ENCODE data around the gene SARNP.
"Not testable (repeated sequence)": the region's sequence is repeated elsewhere in the genome, so short reads cannot be mapped to it uniquely, and the experiment has no call there.

Gene SARNP

DNA sequence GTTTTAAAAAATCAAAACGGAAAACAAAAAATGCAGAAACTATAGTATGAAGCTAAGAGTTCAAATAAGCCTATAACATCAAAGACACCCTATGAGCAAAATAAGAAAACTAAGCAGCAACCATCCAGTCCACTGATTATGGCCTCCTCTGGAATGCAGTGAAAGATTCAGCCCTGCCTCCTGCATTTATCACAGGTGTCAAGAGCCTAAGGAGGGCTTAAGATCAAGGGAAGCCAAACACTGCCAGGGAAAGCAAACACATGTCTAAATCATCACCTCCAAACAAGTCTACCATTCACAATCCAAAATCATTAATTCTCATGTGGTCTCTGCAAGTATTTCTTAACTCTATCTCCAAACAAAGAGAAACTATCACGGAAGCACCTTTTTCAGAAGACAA, 28.4 kb downstream of the SARNP start:
- DNase-seq: no peak

DNA sequence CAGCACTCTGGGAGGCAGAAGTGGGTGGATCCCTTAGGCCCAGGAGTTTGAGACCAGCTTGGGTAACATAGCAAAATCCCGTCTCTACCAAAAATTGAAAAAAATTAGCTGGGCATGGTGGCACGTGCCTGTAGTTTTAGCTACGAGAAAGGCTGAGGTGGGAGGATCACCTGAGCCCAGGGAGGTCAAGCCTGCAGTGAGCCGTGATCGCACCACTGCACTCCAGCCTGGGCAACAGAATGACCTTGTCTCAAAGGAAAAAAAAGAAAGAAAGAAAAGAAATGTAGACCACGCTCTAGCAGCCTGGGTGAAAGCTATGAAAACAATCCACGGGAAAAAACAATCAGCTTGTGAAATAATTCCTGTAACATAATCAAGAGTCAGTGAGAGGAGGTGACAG, 29.0 kb downstream of the SARNP start:
- DNase-seq: no peak

DNA sequence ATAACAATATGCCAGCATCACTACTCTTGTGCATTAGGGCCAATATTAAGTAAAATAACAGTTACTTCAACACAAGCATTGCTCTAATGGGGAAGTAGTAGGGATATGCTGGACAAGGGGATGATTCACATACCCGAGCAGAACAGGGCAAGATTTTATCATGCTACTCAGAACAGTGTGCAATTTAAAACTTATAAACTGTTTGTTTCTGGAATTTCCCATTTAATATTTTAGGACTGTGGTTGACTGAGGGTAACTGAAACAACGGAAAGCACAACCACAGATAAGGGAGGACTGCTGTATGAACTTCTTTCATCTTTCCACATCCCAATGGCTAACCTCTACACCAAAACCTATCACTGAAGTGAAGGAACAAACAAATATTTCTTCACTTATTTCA, 36.8 kb downstream of the SARNP start:
- DNase-seq: no peak

DNA sequence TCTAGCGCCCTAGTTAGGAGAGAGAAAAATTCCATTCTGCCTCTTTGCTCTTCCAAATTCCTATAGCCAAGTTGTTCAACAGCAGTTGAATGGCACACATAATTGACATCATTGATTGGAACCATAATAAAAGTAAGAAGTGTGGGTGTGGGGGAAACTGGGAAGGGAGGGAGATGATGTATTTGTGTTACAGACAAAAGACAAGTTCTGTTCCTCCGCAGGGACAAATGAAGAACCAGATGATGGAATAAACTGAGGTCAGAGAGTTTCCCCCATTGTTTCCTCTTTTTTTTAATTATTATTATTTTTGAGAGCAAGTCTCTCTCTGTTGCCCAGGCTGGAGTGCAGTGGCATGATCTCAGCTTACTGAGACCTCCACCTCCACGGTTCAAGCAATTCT, 39.7 kb downstream of the SARNP start:
- DNase-seq: no peak

DNA sequence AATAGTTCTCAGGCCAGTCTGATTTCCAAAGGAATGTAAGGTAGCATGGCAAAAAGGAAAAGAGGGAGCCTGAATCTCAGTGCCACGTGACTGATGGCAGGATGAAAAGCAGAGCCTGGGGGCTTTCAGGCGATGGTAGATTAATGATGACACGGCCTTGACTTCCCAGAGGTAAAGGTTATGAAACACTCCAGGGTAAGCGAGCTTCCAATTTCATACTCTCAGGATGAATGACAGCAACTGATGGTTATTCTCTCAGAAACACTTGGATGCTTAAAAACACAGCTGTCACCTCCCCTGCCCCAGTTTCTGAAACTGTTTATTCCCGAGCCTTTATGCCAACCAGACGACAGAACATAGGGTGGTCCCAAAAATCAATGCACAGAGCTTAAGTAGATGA, 45.8 kb downstream of the SARNP start:
- no peak for DNase-seq

DNA sequence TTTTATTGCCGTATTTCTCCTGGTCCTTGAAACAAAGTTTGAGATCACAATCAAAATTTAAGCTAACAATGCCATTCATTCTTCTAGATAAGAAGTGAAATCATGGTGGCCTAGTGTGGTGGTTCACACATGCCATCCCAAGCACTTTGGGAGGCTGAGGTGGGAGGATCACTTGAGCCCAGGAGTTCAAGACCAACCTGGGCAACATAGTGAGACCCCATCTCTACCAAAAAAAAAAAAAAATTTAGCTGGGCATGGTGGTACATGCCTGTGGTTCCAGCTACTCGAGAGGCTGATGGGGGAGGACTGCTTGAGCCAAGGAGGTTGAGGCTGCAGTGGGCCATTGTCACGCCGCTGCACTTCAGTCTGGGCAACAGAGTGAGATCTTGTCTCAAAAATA, 50.4 kb downstream of the SARNP start:
- no peak for DNase-seq

DNA sequence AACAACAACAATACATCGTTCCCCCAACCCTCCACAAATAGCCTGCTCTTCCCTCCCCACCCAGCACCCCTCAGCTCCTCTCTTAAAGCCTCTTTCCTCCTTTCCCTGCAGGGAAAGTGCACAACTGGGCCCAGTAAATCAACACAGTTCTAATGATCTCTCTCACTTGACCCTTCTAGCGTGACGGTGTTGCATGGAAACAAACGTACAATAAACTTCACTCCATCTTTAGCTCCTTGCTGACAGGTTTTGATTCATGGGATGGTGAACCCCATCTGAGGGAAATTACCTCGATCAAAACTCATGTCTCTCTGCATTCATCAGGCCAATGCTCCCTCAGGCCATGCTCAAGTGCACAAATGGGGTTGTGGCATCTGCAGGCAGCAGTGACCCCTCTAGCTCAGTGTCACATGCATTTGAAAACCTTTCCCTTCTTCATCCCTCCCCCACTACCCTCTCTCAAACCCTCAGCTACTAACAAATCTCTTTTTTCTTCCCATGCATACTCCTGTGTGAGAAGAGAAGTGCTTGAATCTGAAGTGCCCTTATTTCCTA, 51.7 kb downstream of the SARNP start:
- no peak for DNase-seq

DNA sequence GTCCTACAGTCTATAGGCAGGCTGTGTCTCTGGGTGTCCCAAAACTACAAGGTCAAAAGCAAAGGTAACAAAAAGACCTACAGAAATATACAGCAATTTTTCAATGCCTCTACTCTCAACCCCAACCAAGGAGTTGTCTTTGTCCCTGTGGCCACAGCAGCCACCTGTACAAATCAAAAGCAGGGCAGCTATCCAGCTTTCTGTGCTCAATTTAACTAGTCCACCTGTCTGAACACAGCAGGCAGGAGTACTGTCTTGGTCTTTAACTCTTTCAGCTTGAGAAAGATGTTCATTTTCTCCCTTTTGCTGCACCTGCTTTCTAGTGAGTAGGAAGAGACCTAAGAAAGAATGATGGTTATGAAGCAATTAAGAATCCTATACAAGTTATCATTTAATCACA, 54.9 kb downstream of the SARNP start:
- no peak for DNase-seq

DNA sequence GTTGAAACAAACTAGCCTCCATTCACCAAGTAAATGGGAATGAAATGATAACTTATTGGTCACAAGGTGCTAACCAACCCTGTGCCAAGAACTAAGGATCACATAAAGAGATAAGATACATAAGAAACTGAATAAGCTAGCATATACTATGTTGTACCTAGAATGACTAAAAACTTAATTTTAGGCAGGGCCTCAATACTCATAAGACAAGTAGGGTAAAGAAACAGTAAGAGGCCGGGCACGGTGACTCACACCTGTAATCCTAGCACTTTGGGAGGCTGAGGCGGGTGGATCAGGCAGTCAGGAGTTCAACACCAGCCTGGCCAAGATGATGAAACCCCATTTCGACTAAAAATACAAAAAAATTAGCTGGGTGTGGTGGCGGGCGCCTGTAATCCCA, 56.9 kb downstream of the SARNP start:
- no peak for DNase-seq

DNA sequence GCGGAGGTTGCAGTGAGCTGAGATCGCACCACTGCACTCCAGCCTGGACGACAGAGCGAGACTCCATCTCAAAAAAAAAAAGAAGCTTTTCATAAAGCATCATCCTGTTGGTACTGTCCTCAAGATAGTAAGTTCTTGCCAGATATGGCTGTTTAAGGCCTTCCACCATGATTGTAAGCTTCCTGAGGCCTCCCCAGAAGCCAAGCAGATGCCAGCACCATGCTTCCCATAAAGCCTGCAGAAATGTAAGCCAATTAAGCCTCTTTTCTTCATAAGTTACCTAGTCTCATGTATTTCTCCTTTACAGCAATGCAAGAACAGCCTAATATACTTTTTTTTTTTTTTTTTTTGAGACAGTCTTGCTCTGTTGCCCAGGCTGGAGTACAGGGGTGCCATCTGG, 58.9 kb downstream of the SARNP start:
- DNase-seq: not testable (repeated sequence)

DNA sequence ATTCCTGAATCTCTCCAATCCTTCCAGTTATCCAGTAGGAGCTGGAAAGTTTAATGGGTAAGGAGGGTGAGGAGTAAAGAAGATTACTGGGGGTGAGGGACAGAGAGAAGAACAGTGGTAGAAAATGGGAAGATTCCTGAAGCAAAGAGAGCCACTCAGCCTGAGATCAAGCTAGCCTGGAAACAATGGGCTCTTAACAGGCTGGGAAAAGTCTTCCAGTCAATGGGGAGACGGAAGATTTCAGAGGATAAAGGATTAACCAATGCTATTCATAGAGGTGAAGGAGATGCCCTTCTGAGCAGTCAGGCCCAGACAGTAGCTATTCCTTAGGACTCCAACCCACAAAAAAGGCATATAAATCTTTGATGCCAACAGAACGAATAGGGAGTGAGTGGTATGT, 59.8 kb downstream of the SARNP start:
- no peak for DNase-seq

DNA sequence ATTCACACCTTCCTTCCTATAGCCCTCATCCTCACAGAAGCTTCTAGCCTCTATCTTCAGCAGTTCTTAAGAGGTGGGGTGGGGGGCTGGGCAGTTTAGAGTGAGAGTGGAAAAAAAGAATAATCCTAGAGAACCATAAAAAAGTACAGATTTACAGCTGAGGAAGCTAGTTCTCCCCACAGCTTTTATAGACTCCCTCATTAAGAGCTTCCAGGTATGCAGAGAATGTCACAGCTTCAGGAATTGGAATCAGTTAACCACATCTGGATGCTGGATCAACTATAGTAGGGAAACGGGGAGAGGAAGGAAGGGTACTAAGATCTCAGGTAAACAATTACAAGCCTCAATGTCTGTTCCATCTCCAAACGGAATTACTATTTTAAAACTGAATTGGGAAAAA, 62.3 kb downstream of the SARNP start:
- DNase-seq: no peak

DNA sequence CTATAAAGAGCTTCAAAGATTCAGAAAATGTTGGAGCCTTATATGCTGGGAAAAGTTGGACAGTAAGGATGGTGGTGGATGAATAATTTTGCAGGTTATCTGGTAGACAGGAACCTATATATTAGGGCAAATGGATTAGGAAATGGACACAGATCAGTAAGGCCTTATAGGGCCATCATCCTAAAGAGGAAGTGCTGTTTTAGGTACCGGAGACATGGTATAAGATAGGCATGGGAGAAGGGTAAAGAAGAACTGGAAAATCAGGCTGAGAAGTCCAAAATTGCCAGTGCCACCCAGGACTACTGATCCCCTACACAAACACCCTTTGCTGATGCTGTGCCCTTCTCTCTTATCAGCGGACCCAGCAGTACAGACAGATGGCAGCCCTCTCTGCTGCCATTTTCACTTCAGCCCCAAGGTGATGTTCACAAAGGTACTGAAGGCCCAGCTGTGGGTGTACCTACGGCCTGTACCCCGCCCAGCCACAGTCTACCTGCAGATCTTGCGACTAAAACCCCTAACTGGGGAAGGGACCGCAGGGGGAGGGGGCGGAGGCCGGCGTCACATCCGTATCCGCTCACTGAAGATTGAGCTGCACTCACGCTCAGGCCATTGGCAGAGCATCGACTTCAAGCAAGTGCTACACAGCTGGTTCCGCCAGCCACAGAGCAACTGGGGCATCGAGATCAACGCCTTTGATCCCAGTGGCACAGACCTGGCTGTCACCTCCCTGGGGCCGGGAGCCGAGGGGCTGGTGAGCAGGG, 69.1 kb downstream of the SARNP start:
- DNase-seq: no peak

DNA sequence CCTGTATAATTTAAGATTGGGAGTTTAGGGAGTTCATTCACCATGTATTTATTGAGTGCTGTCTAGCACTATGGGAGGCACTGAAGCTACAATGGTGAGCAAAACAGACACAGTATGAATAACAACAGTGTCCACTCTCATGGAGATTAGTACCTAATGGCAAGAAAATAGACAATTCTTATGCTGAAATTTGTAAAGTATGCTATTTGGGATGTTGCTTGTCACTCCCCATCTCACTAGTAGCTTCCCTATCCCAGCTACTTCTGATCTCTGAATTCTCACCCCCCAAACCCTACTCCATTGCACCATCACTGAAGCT, 70.7 kb downstream of the SARNP start:
- DNase-seq: no peak

DNA sequence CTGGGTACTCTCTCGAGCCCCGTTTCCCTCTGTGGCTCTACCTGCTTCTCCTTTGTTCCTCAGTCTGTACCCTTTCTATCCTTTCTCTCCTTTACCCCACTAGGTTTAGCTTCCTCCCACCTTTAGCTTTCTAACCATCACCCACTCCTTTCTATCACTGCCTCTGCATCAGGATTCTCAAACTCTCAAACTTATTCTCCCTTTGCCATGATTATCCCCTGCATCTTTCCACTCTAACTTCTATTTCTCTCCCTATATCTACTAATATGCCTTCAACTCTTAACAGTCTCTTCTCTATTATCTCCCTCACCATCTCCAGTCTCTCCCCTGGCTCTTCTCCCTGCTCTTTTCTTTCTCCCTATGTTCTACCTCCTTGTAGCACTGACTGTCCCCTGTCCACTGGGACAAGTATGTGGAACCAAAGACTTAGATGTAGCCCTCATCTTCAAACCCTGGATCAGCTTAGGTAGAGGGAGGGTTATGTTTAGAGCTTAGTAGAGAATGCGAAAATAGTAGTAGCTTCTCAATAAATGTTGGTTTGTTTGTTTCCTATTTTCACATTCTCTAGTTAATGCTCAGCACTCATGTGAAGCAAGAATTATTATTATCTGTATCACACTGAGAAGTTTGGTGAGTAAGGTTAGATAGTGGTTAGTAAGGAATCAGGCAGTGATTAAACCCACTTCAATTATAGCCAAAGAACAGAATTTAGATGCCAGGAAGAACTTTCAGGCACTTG, 71.2 kb downstream of the SARNP start:
- no peak for DNase-seq

DNA sequence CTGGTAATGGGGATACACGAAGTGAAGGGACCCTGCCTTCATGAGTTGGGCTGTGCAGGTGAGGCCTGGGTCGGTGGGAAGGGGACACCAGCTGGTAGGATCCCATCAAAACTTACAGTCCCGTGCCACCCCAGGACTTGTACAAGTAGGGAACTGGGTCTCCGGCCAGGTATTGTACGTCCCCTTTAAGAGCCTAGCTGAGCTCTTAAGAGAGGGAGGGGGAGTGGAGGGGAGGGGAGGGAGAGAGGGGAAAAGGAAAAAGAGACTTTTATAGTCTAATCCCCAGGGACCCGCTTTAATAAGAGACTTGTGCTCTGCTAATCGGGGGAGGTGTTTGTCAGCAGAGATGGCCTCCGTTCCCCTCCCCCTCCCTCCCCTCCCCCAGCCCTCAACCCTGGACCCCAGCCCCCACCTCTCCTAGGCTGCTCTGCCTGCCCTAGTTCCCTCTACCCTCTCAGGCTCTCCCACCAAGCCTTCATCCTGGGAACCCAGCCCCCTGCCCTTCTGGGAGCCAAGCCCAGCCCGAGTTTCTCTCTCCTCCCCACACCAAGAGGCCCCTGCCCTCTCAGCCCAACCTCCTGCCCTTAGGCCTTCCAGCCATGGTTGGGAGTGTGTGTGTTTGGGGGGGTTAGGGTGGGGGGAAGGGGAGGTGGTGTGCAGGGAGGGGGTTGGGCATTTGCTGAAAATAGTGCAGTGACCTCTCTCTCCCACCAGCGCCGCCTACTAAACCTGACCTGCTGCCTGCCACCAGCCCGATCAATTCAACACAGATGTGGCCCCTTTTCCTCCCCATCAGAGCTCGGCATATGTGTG, 72.0 kb downstream of the SARNP start:
- no peak for DNase-seq

DNA sequence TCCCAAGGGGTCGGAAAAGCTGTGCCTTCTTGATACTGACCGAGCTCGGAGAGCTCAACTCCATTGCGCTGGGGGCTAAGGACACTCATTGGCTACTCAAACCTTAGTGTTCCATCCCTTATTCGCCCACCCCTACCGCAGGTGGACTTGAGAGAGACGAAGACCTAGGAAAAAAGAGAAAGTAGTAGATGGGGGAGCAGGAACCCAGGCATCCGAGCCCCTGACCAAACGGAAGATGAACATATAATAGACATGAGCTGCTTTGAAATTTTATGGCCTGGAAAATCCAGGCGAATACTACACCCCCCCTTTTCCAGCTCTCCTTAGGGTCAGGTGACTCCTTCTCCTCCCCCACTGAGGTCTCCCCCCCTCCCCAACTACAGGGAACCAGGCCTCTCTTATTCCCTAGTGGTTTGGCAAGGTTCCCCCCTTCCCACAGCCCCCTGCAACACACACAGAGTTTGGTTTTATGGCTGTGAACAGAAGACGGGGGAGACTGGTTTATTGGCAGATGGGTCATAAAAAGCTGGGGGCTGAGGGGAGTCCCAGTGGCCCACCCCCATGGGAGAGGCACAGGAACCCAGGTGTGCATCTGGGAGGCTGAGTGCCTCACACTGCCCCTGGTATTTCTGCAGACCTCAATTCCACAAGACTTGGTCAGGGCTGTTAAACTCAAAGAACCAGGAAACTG, 73.0 kb downstream of the SARNP start:
- DNase-seq: no peak

DNA sequence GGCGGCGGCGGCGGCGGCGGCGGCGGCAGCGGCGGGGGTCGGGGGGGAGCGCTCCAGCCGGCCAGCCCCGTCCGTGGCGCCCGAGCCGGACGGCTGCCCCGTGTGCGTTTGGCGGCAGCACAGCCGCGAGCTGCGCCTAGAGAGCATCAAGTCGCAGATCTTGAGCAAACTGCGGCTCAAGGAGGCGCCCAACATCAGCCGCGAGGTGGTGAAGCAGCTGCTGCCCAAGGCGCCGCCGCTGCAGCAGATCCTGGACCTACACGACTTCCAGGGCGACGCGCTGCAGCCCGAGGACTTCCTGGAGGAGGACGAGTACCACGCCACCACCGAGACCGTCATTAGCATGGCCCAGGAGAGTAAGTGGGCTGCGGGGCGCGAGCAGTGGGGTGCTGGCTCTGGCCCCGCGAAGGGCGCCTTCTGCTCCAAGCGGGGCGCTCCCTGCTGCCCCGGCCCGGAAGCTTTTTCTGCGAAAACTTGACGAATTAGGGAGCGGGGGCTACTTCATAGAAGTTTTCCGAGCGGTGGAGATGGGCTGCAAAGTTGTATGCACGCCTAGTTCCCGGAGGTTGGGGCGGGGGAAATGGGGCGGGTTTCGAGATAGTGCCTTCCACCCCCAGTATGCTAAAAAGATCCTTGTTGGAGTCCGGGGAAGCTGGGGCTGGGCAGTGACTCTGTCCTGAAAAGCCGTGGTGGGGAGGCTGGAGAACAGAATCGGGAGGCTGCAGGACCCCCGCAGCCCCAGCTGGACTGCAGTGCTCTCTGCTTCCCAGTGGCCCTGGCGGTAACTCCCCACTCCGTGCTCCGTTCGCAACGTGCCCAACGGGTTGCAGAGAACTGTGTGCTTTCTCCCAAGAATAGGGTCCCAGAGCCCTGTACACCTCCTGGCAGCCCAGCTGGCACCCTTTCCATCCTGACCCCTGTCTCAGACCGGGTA, 73.9 kb downstream of the SARNP start:
- DNase-seq: peak; percentile 81

DNA sequence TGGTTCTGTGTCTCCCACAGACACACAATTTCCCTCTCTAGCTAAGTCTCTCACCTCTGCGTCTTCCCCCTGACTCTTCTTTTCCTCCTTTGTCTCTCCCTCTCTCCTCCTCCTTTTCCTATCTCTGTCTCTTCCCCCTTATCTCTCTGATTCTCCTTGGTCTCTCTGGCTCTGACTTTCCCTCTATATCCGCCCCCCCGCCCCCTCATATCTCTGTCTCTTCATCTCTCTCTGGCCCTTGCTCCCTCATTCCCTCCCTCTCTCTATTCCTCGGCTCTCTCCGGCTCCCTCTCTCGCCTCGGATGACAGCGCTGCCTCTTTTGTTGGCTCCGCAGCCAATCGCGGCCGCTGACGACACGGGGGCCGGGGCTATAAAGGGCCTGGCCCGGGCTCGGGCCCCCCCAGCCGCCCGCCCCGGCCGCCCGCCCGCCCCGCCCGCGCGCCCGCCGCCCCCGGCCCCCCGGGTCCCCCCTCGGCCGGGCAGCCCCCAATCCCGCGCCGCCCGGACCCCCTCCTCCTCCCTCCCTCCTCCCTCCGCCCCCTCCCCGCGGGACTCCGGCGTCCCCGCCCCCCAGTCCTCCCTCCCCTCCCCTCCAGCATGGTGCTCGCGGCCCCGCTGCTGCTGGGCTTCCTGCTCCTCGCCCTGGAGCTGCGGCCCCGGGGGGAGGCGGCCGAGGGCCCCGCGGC, 74.7 kb downstream of the SARNP start, which contains the start of gene GDF11:
TSS of gene GDF11 (plus strand) at position 404 of the 687 bp plus-strand sequence. CDS start at position 599, 195 bp downstream.
- peak; percentile 96 for DNase-seq

DNA sequence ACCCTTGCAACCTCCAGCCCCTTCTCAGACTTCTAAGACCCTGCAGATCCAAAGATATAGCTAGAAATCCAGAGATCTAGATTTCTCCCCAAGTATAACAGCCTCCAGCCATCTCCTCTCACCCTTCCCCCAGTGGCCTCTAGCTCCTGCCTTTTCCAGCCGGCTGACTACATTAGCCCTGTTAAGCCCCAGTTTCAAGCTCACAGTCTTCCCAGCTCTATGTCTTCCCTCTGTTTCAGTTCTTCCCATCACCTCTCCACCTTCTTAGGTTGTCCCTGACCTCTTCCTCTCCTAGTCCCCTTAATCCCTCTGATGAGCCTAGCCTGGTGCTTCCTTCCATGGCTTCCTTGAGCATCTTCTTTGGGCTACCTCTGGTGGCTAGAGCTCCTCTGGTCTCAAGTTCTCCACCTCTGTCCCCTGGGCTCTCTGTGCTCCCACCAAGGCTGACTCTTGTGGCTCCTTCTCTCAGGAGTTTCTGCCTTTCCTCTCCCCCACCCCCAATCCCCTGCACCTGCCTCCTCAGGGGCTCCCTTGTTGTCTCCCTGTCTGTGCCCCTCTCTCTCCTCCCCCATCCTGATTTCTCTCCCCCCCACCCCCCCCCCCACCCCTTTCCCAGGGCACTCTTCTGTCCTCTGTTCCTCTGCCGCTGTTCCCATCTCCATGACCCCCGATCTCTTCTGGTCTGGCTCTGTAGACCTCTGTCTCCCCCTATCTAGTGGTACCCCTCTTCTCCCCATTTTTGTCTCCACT, 75.4 kb downstream of the SARNP start:
- DNase-seq: no peak

All from 8988T (cell line).